ENCODE results near the gene CCNL2.
"Not testable (repeated sequence)": the region's sequence is repeated elsewhere in the genome, so short reads cannot be mapped to it uniquely, and the experiment has no call there.

DNA sequence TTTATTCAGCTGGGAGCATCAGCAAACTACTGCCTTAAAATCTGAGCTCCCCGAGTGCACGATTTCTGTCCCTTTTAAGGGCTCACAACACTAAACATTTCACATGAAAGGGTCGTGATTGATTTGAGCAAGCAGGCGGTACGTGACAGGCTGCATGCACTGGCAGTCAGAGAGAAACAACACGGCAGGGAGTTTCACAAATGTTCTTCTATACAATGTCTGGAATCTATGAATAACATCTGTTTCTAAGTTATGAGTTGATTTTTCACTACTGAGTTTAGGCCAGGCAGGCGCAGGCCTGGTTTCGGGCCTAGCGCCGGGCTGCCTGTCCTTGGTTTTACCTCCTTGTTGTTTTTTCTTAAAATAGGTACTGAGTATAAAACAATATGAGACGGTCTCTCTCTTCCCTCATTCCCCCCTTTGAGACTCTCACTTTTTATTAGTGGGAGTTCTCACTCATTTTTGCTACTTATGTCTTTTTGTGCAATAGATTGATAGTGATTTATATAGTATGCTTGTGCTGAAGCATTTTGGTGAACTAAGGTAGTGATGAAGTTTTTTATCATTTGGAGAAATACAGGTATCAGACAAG lies 13.3 kb upstream of the CCNL2 start:
- TF ChIP-seq, protein P1, sequence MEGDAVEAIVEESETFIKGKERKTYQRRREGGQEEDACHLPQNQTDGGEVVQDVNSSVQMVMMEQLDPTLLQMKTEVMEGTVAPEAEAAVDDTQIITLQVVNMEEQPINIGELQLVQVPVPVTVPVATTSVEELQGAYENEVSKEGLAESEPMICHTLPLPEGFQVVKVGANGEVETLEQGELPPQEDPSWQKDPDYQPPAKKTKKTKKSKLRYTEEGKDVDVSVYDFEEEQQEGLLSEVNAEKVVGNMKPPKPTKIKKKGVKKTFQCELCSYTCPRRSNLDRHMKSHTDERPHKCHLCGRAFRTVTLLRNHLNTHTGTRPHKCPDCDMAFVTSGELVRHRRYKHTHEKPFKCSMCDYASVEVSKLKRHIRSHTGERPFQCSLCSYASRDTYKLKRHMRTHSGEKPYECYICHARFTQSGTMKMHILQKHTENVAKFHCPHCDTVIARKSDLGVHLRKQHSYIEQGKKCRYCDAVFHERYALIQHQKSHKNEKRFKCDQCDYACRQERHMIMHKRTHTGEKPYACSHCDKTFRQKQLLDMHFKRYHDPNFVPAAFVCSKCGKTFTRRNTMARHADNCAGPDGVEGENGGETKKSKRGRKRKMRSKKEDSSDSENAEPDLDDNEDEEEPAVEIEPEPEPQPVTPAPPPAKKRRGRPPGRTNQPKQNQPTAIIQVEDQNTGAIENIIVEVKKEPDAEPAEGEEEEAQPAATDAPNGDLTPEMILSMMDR (IDR thresholded peaks at IDR 0.05), result not testable (repeated sequence)
- TF ChIP-seq POLR2A, EP300 (IDR thresholded peaks at IDR 0.05): not testable (repeated sequence)
